HG02943 (cell line): ENCODE data around the gene MICALL2.

ENCODE experiments used
- ATAC-seq: cut with Tn5 transposase; IDR thresholded peaks from one replicate; pipeline ENCODE4 v1.9.1; 2021; ENCODE audit warnings: mild to moderate bottlenecking, low read depth, moderate library complexity; ENCODE audit not compliant: unreplicated experiment

MICALL2 gene

DNA sequence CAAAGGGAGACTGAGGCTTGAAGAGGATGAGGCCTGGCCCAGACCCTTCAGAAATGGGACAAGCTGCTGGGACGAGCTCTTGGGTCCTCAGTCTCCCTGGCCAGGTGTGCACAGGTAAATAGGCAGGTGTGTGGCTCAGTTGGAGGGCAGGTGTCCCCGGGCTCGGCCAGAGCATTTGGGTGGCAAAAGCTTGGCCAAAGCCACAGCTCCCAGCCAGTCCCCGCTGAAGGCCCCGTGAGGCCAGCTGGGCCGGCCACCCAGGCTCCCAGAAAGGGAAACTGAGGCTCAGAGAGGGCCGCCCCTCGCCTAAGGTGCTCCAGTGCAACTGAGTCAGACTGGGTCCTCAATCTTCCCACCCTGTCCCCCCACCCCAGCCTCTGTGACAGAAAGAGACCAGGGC lies 37.3 kb downstream of the MICALL2 start:
- ATAC-seq: no peak

DNA sequence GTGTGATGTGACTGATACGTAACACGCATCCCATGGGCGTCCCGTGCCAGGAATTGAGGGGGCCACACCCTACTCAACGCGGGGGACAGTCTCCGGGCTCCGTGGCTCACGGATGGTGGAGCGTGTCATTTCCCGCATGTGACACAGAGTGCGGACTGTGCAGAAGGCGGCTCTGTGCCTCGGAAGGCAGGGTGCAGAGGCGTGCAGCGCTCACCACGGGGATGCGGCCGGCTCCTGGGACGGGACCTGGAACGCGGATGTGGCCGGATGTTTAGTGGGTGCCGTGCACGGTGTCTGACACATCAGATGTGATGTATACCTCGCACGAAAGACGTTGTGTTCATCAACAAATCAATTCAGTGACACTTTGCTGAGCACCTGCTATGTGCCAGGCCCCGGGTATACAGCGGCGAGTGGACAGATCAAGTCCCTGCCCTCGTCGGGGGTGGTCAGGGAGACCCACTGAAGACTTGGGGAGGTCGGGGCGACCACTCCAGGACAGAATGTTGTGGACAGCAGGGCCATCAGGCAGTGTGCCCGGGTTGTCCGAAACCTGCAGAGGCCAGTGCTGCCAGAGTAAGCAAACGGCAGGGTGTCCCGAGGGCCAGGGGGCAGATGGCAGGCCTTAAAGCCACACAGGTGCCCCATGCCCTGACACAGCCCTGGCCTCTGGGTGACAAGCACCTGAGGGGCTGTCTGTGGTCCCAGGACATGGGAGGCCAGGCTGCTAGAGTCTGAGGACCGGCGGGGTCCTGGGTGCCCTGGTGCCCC lies 38.1 kb downstream of the MICALL2 start:
- ATAC-seq: no peak

DNA sequence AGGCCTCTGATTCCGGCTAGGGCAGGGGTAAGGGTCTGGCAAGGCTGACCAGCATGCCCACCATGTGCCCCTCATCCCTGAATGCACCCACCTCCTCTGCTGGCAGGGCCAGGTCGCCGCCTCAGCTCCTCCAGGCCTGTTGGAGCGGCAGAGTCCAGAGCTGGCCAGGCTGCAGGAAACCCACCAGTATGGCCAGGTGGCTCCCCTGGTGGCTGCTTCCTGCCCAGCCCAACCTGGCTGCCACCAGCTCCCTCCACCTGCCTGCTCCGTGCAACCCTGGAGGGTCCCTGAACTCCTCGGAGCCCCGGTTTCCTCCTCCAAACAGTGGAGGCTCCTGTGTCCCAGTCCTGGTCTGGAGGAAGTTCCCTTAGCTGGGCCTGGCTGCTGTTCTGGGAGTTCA lies 39.6 kb downstream of the MICALL2 start:
- no peak for ATAC-seq

DNA sequence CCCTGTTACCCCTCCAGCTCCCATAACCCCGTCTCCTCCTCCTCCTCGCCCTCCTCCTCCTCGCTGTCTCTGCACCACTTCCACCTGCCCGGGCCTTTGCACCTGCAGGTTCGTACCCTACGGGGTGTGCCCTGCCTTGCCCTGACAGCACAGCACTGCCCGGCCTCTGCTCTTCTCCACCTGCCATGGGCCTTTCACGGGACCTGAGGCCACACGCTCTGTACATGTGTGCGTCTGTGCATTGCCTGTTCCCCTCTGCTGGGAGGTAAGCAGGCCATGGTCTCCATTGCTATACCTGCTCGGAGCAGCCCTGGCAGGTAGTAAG lies 40.0 kb downstream of the MICALL2 start:
- ATAC-seq: no peak

DNA sequence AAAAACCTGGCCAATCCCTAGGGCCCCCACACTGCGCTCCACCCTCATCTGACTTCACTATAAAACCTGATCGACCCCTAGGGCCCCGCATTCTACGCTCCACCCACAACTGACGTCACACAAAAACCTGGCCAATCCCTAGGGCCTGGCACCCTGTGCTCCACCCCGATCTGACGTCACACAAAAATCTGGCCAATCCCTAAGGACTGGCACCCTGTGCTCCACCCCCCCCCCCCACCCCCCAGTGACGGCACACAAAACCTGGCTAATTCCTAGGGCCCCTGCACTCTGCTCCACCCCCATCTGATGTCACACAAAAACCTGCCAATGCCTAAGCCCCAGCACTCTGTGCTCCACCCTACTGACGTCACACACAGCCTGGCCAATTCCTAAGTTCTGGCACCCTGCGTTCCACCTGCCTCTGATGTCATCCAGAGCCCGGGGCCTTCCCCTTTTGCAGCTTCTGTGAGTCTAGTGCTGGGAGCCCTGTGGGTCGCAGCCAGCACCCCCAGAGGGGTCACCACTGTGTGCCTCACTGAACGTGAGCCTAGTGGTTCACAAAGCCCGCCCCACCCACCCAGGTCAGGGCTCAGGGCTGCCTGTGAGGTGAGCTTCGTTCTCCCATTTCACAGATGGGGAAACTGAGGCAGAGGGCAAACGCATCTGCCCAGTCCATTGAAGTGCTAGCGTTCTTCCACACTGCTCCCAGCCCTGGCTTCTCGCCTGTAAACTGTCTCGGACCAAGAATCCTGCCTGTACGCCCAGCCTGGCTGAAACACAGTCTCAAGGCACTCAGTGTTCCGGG lies 40.6 kb downstream of the MICALL2 start:
- ATAC-seq: no peak

DNA sequence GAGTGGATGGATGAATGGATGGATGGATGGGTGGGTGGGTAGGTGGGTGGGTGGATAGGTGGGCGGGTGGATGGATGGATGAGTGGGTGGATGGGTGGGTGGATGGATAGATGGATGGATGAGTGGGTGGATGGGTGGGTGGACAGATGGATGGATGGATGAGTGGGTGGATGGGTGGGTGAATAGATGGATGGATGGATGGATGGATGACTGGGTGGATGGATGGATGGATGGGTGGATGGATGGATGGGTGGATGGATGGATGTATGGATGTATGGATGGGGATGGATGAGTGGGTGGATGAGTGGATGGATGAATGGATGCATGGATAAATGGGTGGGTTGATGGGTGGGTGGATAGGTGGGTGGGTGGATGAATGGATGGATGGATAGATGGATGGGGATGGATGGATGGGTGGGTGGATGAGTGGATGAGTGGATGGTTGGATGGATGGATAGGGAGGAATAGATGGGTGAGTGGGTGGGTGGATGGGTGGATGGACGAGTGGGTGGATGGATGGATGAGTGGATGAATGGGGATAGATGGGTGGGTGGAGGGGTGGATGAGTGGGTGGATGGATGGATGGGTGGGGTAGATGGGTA lies 43.8 kb downstream of the MICALL2 start:
- ATAC-seq: no peak

DNA sequence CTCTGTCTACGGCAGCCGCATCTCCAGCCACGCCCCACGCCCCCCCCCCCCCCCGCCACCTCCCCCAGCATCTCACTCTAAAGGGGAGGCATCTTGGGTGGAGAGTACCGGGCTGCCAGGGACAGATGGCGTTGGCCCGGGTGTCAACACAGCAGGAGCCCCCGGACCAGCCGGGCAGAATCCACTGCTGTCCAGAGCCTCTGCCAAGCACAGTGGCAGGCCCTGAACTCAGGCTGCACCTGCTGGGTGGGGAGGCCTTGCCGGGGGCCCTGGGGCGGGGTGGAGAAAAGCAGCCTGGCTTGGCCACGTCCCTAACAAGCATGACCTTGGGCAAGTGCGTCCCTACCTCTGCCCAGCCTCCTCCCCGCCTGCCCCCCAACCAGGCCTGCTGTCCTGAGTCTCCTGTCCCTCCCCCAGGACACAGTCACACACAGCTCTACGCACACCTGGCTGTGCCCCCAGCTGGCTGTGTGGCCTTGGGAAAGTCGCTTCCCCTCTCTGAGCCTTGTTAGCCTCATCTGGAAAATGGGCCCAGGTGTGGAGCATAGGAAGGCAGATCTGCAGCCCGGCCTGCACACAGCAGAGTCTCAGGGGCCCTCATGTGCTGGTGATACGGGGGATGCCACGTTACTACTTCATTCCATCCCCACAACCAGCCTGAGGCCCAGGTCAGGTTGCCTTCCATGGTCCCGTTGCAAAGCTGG lies 45.2 kb downstream of the MICALL2 start:
- no peak for ATAC-seq

DNA sequence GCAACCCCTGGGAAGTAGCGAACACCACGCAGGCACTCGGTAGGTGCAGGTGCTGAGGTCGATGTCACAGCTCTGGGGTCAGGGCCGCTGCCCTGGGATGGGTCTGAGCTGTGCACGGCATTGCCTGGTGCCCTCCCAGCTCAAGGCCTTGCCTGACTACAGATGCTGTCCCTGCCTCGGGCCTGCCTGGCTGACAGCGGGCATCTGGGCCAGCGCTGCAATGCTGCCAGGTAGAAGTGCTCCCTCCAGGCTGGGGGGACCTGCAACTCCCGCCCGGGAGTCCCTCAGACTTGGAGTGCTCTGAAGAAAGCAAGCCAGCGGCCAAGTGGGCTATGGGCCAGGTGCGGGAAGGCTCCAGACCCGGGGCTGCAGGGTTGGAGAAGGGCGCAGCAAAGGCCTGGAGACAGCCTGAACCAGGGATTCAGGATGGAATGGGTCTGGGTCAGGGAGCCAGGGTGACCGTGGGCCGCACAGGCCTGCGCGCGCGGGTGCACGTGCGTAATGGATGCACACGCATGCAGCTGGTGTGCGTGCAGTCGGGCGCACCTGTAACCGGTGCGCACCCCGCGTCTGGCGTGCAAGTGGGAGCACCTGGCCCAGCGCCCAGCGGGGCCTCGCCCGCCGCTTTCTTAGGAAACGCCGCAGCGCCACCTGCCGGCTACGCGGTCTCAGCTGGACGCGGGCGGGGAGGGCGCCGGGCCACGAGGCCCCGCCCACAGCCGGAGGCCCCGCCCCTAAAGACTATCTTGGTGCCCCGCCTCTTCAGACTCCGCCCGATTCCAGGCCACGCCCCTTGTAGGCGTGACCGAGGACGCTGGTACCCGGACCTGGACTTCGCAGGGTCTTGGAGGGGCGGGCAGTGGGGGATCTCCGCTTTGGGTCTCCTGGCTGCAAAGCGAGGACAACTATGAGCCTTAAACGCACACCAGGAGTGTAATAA lies 46.7 kb downstream of the MICALL2 start:
- ATAC-seq: no peak

DNA sequence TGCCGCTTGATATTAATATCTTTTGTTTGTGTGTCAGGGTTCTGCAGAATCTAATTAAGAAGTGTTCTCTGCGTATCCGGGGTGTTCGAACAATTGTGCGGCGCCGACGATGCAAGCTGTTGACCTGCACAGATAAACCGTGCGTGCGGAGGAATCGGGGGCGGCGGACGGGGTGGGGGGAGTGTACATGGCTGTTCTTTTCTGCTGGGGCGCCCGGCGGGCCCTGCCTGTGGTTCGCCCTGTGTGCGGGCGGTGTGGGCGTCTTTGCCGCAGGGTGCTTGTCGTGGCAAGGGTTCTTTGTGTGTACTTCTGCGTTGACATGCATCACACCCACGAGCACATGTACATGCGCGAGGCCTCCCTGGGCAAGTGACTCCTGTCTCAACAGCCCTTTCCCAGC lies 47.9 kb downstream of the MICALL2 start:
- no peak for ATAC-seq

DNA sequence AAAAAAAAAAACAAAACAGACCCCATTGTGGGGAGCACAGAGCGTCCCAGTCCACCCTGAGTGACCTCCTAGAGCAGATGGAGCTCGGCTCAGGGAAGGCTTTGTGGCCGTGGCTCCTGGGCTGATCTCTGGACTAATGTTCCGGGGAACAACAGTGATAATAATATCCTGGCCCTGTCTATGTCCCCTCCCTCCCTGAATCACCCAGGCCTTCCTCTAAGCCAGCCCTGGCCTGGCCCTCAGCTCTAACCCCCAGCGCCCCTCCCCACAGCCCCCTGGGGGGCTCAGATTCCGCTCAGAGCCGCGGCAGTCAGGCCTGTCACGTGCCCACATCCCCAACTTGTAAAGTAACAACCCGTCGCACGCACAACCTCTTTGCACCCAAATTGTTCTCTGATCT lies 48.3 kb downstream of the MICALL2 start:
- no peak for ATAC-seq

DNA sequence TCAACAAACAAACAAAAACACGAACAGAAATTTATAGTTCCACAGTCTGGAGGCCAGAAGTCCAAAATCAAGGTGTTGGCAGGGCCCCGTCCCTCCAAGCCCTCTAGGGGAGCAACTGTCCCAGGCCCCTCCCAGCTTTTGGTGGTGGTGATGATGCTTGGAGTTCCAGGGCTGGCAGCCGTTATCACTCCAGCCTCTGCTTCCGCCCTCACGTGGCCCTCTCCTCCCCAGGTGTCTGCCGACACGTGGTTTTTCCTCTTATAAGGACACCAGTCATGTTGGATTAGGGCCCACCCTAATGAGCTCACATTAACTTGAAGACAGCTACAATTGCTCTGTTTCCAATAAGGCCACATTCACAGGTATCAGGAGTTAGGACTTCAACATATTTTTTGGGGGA lies 49.7 kb downstream of the MICALL2 start:
- no peak for ATAC-seq

DNA sequence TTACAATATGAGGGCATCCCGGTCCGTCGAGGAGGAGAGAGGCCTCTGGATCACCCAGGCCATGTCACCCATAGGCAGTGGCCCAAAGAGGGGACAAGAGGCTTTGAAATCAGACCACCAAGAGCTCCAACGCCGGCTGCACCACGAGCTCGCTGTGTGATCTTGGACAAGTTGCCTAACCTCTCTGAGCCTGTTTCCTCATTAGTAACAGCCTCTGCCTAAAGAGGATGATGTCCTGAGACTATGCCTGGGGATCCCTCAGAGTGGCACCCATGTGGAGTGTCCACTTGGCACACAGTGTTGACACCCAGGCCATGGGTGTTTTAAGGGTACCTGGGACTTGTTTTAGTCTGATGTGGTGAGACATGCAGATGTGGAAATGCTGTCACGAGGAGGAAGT lies 50.8 kb downstream of the MICALL2 start:
- ATAC-seq: no peak

DNA sequence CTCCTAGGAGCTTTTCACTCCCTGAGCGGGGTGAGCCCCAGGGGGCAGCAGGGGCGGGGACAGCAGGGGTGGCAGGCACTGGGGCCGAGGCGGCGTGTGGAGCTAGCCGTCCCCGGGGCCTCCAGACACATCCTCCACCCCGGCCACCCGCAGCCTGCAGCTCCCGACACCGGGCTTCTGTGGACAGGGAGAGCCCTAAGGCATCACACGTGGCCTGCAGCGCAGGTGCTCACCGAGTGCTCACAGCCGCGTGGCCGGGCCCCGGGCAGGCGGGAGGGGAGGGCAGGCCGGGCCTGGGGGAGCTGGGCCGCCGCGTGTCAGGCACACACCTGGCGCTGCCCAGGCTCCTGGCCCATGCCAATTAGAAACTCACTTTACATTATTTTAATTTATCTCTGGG lies 51.4 kb downstream of the MICALL2 start:
- ATAC-seq: no peak

DNA sequence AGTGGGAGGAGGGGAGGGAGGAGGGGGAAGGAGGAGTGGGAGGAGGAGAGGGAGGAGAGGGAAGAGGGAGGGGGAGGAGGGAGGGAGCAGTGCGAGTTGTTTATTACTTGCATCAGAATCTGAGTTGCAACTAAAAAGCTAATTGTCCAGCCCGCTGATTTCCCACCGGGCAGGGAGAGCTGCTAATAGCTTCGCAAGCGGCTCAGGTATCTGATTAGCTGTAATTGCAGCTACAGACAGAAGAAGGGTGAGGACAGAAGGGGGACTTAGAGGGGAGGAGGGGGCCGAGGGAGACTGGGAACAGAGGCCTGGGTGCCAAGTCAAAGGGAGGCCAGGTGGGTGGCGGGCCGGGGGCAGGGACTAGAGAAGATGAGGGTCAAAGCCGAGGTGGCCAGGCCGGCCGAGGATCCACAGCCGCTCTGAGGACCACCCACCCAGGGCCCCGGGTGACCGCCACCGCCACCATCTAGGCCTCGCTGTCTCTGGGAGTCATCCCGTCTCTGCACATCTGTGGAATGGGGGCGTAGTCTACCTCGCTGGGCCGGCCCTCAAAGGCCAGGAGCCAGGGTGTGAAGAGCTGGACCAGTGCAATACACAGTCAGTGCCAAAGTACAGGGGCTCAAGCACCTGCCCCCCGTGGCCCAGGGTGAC lies 54.2 kb downstream of the MICALL2 start:
- ATAC-seq: no peak

DNA sequence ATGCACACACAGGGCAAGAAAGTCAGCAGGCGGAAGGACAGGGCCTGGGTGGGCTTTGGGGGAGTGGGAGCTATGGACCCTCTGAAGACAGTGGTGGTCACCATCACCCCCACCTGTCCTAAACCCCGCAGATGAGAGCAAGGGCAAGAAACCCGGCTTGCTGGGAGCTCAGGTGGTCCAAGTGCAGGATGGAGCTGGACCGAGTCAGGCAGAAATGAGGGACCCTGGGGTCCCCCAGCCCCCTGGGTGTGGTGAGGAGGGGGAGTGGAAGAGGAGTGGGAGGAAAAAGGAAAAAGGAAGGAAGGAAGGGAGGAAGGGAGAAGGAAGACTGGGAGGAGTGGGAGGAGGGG lies 54.8 kb downstream of the MICALL2 start:
- no peak for ATAC-seq

DNA sequence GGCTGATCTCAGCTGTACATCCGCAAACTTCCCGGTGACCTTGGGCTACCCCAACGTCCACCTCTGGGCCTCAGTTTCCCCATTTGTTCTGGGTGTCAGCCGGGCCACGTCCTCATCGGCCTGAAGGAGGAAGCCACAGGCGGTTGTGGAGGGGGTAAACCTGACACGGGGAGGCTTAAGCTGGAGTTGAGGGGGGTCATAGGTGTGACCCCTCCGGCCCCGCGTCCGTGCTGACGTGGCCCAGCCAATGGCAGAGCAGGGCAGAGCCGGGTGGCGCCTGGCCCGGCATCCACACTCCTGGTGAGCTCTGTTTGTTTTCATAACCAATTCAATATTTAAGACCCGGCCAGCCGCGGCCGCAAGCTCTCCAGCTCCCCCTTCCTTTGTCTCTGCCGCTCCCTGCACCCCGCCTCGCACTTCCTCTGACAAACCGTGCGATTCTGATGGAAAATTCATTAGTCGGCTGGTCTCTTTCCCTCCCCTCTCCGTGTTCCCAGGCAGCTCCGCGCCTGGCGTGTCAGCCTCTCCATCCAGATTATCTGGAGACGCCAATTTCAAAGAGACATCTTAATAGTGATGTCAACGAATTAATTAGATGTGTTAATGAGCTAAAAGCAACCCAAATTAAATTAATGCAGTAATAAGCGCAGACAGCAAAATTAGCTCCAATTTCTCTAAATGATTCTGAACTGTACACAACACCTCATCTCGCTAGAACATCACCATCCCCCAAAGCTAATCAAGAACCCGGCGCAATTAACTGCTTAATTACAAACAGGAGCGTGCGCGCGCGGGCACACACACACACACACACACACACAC lies 55.4 kb downstream of the MICALL2 start:
- no peak for ATAC-seq

DNA sequence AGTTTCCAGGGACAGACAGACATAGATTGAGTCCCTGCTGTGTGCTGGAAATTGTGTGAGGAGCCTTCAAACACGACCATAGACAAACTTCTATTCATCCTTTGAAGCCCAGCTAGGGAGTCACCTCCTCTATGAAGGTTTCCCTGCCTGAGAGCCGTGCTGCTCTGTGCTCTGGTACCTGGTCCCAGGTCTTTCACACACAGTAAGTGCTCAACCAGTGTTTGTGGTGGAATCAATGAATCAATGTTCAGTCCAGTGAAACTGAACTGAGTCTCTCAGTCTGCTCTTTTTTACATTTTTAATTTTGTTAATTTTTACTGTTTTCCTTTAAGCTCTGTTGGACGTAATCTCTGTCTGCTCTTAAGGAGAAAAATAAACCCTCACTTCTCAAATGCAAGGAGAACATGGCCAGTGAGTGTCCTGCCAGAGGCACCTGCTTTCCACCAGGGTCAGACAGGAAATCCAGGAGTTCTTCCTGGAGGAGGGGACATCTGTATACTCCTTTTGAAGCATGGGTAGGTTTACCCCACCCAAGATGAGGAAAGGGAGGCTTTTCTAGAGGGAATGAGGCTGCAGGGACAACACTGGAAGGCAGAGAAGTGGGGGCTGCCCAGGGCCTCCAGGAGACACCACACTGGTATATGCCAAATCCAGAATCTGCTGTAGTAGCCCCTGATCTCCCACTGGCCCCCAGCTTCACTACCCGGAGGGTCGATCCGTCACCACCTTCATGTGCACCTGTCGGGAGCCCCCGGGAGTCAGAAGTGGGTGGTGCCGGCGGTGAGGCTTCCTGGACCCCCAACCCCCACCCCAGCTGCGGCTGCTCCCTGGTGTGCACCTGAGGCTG lies 56.3 kb downstream of the MICALL2 start:
- no peak for ATAC-seq
